GM18517 (cell line): ENCODE measurements around the gene CDKAL1.

Experiments used
- ATAC-seq: cut with Tn5 transposase; IDR thresholded peaks from one replicate; pipeline ENCODE4 v1.9.1; 2021; ENCODE audit warnings: mild to moderate bottlenecking, moderate library complexity; ENCODE audit not compliant: unreplicated experiment

CDKAL1 gene

DNA sequence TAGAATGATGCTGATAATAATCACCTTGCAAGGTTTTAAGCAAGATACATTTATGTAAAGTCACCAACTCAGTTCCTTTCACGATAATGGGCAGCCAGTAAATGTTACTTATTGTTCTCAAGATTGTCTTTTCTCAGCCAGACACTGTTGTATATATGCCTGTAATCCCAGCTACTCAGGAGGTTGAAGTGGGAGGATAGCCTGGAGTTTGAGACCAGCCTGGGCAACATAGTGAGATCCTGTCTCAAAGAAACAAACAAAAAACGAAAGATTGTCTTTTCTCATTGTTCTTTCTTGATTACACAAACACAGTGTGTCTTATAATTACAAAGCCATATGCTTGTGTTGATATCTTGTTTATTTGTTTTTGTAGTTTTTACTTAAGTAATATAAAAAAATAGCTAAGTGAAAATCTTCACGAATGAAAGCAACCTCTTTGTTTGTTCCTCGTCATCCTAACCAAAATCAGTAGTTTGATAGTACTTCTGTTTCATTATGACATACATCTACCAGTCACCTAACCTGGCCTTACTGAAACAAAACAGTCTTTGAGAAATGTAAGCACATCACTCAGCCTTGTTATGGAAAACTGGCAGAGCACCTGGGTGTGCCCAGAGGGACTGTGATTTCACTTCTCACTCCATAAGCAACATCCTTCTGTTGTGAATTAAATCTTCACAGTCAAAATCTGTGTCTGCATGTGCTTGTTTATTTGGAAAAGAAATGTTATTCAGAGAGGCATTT lies 623.1 kb downstream of the CDKAL1 start:
- ATAC-seq: peak; percentile 85

DNA sequence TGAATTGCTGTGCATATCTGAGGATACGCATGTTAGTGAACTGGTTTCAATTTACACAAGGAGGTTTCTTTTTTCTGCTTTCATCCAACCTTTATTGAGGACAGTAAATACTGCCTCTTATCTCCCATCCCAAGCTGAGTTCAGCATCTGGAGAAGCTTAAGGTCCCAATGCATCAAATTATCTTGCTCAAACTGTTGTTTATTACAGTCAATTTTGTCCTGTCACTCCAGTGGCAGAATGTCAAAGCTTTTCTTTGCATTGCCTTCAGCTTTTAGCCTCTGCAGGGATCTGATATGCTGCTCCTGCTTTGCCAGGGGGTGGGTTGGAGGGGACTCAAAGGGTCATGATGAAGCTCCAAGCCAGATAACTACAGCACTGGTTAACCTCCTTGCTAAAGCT lies 623.9 kb downstream of the CDKAL1 start:
- ATAC-seq: no peak

DNA sequence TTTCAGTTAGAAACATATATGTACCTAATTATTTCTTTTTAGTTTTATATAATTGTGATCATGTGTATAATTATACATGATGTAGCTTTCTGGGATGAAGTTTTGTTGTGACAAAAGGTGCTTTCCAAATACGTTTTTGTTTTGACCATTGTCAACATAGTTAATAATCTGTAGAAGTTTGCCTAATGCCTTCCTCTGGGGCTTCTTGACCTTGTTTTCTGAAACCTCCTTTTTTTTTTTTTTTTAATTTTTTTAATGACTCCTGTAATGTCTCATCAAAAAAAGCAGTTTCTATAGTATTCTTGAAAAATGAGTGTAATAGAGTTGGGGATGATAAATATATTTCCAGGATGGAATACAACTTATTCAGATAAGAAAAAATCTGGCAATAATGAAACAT lies 624.6 kb downstream of the CDKAL1 start:
- peak; percentile 51 for ATAC-seq

DNA sequence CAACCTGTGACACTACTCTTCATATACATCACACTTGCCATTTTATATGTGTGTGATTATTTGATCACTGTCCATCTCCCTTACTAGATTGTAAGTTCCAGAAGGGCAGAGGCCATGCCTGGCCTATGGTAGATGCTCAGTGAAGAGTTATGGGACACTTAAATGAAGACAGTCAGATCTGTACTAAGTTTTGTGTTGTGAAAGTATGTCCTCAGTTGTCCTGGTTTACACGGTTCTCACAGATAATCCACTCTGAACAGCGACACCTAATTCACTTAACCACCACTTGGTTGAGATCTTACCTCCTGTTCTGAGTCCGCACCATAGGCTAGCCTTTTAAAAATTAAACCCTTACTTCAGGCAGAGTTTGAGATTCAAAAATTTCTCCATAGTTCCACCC lies 625.2 kb downstream of the CDKAL1 start:
- ATAC-seq: no peak

DNA sequence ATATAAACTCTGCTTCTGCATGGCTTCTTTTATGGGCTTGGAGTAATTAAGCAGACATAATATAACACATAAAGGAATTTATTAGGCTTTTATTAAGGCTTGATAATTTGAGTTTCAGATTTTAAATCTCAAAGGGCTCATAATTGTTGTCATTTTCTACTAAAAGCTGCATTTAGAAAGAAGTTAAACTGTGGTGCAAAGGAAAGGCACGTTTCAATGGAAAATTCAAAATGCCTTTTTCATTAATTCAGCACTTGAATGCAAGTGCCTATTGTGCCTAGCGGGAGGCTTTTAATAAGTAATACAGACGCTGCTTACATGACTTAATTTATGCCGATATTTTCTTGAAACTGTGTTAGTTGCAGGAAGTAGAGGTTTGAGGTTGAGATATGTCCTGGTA lies 627.5 kb downstream of the CDKAL1 start:
- no peak for ATAC-seq

DNA sequence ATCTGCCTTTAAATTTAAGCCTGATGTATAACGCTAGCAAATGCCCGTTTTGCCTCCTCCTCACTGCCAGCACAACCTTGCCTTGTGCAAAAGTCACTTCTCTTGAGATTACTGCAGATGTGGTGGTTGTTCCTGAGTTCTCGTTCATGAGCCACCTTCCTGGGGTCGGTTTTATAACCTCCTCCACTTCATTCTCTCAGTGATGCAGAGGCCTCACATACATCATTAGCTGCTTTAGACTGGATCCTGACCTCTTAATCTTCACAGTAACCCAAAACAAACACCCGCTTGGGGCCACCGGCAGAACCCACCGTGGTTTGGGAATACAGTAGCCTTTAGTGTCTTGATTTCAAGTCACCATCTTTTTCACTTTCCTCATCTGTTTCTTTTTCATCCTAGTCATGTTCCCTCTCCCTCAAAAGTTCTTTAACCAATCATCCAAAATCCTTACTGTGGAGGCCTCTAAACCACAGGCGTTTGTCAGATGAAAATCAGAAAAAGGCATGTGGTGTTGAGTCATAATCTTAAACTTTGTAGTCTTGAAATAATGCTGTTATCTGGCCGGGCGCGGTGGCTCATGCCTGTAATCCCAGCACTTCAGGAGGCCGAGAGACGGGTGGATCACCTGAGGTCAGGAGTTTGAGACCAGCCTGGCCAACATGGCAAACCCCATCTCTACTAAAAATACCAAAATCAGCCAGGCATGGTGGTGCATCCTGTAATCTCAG lies 629.0 kb downstream of the CDKAL1 start:
- ATAC-seq: no peak

DNA sequence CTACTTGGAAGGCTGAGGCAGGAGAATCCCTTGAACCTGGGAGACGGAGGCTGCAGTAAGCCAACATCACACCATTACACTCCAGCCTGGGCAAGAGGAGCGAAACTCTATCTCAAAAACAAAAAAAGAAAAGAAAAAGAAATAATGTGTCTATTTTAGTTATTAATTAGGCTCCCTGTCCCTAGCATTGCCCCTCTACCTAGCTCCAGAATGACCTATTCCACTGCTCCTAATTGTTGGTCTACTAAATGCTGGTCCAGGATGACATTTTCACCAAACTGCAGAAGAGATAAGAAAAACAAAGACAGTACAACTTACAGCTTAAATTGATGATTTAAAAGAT lies 629.6 kb downstream of the CDKAL1 start:
- no peak for ATAC-seq

DNA sequence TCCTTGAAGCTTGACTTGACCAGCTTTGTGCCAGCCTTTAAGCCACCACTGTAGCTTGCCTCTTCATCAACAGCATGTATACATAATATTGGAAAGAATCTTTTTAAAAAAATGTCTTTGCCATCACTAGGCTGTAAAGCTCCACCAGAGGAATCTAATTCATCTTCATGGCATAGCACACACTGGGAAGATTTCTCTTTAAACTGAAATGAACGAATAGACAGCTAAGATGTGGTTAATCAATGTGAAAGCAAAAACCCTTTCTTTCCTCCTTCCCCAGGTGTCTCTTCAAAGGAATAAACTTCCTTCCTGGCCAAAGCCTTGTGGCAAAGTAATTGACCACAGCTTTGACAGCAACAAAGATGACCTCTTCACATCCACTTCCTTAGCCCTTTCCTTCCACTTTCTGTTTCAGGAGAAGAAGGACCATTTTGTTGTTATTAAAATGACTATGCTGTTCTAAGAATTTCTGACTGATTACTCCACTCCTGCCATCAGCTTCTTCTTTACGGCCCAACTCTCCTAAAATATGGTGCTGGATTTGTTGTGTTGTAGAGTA lies 630.6 kb downstream of the CDKAL1 start:
- peak; percentile 60 for ATAC-seq

DNA sequence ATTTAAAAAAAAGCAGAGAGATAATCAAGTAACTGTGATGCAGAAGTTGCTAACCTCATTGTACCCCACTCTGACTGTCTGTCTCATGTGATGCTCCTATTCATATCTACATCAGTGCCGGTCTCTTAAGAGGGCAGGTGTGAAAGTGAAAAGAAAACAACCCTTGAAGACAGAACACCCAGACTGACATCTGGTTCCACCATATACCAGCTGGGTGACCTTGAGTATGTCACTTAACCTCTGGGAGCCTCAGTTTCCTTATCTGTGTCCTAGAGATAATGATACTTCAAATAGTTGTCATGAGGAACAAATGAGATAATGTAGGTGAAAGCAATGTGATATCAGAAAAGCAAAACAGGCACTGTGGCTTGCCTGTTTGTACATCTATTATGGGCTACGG lies 632.5 kb downstream of the CDKAL1 start:
- peak; percentile 72 for ATAC-seq

DNA sequence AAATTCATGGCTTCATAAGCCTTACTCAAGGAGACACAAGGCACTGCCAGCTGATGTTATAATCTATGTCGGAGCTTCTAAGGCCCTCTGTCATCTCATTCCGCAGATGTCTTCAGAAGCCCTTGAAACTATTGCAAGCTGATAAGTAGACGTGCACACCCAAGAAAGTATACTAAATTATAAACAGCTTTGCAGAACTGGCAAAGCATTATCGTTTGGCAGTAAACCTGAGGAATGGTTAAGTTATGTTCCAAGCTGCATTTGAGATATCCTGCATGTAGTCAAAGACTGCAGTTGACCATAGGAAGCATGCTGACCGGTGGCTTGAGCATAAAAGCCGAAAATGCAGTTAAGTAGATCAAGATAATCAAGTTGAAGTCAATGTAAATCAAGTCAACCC lies 633.5 kb downstream of the CDKAL1 start:
- no peak for ATAC-seq

DNA sequence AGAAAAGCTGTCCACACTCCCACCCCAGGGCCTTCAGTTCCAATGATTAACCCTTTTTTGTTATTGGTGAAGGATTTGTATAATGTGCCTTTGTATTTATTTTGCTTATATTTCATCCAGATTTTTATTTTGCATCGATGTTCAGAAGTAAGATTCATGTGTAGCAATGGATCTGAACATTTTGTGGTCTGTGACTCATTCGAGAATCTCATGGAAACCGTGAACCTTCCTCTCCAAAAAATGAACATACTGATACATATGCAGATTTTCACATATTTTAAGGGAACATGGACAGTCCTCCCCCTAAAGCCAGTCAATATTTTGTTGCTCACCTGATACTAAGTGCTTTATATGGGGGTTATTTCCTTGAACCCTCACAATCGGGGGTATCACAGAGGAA lies 637.5 kb downstream of the CDKAL1 start:
- ATAC-seq: no peak

DNA sequence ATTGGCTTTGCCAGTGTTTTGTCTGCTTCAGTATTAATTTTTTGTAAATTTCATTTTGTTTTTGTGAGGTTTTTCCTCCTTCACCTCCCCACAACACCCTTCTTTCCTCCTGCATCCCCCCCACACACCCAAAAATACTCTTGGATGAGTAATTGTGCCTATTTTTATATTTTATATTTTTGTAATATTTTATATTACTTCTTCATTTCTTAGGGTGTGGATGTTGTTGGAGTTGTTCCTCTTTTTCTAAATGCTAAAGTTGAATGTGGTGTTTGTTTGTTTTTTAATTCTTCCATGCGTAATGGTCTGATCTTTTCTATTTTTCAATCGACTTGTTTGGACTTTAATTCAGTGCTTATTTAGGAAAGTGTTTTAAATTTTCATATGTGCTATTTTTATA lies 638.8 kb downstream of the CDKAL1 start:
- ATAC-seq: no peak

DNA sequence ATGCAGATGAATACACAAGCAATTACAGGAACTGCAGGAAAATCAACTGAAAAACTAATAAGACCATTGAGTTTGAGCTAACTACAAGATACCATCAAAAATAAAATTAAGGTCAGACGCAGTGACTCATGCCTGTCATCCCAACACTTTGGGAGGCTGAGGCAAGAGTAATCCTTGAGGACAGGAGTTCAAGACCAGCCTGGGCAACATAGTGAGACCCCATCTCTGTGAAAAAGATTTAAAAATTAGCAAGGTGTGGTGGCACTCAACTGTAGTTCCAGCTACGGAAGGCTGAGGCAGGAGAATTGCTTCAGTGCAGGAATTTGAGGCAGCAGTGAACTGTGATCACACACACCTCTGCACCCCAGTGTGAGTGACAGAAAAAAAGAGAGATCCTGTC lies 639.4 kb downstream of the CDKAL1 start:
- no peak for ATAC-seq

DNA sequence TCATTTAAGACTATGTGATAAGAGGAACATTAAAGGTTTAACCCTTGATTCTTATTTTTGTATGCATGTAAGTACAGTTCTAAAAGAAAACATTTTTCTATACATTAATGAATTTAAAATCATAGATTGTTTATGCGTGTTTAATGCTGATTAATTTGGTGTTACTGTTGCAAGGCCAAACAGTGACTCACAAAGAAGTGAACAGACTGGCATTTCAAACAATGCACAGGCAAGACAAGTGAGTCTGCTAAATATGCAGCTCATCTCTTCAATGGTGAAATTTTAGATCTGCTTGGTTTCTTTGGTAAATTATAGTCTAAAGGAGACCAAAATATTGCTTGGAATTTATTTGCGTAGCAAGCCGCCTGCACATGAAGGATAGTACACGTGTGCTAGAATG lies 641.9 kb downstream of the CDKAL1 start:
- no peak for ATAC-seq

DNA sequence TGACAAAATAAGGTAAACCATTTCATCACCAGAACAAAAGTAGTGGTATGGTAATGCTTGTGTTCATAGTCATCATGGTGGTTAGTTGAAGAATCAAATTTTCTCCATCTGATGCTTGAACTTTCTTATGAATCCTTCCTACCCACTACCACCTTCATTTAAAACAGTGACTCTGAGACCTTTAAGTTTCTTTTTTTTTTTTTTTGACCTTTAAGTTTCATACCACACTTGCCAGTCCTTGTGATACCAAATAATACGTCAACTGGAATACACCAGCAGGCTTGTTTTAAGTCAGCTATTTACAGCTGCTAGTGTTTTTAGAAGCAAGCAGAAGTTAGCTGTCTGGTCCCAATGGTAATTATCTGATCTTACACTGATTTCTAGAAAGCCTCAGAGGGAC lies 645.9 kb downstream of the CDKAL1 start:
- peak; percentile 64 for ATAC-seq

DNA sequence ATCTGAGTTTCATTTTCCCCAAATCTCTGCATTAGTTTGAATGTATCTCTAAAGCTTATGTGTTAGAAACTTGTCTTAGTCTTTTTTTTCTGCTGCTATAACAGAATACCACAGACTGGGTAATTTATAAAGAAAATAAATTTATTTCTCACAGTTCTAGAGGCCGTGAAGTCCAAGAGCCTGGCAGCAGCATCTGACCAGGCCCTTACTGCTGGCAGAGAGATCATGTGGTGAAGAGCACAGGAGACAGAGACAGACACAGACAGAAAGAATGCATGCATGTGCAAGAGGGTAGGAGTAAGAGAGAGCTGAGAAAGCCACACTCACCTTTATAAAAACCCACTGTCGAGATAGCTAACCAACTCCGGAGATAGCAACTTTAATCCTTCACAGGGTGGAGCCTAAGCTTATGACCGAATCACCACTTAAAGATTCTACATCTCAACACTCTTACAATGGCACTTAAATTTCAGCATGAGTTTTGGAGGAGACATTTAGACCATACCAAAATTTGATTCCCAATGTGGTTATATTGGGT lies 646.6 kb downstream of the CDKAL1 start:
- ATAC-seq: no peak

DNA sequence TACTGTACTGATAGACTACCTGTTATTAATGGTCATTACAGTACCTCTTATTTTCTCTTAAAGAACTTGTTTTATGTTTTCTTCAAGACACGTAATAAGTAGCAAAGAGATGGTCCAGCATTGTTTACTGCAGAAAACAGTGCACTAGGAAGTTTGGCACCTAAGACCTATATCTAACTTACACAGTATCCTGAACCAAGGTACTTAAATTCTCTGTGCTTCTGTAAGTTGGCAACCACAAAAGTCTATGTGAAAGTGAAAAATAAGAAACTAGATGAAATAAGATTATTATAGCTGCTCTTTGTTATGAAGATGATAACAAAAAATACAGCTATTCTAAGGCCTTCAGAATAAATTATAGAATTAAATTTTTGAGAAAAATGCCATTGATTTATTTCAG lies 647.6 kb downstream of the CDKAL1 start:
- ATAC-seq: peak; percentile 70

DNA sequence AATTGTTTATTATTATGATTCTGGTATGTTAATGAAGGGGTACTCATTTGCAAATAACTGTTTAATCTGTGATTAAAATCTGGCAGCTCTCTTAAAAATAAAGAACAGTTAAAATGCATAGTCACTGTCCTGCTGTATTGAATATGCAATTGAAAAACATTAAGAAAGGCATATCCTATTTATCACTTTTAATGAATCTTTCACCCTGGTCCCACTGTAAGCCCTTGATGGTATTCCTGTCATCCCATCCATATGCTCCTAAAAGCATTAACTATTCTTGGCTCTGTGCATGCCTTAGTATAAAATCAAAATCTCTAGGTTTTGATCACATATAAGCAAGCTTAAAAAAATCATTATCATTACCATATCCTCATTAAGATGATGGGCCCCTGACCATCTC lies 648.3 kb downstream of the CDKAL1 start:
- ATAC-seq: no peak

DNA sequence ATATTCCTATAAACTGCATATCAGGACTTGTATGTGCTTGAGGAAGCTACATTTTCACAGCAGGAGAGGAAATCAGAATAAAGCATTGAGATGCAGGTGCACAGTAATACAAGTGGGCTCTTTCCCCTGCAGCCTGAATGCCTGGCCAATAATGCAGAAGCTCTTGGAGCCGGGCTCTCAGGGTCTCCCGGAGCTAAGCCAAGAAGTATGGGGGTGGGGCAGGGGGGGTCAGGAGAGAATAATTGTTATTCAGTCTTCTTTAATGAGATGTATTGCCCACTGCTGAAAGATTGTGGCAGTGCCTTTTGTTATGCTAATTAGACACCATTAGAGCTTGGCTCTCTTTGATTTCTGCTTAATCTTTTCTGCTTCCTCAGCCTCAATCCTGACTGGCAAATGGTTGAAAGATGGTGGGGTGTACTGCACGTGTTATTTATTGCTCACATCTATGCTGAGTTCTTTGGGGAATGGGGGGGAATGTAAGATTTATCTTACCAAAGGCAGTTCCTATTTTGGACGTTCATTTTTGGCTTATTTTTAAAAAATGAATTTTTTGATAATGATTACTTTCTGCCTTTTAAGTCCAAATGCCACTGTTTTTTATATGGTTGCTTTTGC lies 651.7 kb downstream of the CDKAL1 start:
- ATAC-seq: no peak

DNA sequence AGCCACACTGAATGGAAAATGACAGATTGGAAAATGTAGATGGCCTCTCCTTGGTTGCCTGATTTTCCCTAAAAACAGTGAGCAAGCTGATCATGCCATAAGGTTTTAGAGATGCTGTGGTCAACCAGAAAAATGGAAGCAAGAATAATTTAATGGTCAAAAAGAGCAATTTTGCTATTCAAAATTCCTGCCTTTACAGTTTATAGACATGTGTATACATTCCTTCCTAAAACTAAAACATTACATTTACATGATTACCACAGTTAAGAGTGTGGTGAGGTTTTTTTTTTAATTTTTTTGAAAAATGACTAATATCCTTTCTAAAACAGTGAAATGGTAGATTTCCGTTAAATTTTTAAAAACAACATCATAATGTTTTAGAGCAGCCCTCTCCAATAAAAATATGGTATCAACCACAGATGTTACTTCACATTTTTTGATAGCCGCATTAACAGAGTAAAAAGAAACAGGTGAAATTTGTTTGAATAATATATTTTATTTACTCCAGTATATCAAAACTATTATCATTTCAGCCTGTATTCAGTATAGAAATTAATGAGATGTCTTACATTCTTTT lies 652.3 kb downstream of the CDKAL1 start:
- no peak for ATAC-seq

DNA sequence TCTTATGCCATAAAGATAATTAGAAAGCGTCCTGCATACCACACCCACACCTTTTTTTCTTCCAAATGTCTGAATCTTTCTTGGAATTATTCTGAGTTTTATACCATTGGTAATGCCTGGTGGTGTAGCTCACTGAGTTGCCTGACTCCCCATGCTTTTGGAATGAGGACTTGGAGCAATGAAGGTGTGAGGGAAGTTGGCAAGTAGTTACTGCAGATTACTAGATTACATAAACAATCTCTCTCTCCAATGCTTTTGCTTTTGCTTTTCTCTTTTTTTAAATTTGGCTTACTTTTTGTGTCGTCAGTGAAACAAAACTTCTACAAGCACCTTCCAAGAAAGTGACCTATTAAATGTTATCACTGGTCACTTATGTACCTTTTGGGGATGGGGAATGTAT lies 653.2 kb downstream of the CDKAL1 start:
- ATAC-seq: no peak
